Colon (tissue), 2 donors: ENCODE measurements around the gene ID4.

Experiments used
- FAIRE-seq: peaks from 2 replicates; lab custom pipeline; 2012; peaks lifted over from hg19 to GRCh38; lab: Jason Lieb, UNC
- donor health status: control.
- donor health status: control.

Gene ID4

GRCh38 chr6:19836799-19837510, at the start of gene ID4:
ID4 (plus strand) TSS chr6:19837370; CDS start chr6:19837755, 385 bp downstream.
- no peak for FAIRE-seq

GRCh38 chr6:19788686-19789085, 48.5 kb upstream of the ID4 start:
- no peak for FAIRE-seq

GRCh38 chr6:19789100-19789803, 47.9 kb upstream of the ID4 start:
- FAIRE-seq: no peak

GRCh38 chr6:19791267-19791666, 45.9 kb upstream of the ID4 start:
- no peak for FAIRE-seq

- FAIRE-seq: no peak
Measured at GRCh38 chr6:19795211-19795610, 42.0 kb upstream of the ID4 start.

- FAIRE-seq: no peak
Measured at GRCh38 chr6:19796452-19796851, 40.7 kb upstream of the ID4 start.

- peak; percentile 77 for FAIRE-seq
Measured at GRCh38 chr6:19798362-19798761, 38.8 kb upstream of the ID4 start.

GRCh38 chr6:19802656-19803055, 34.5 kb upstream of the ID4 start:
- no peak for FAIRE-seq

- FAIRE-seq: no peak
Measured at GRCh38 chr6:19803331-19804204, 33.6 kb upstream of the ID4 start.

GRCh38 chr6:19804205-19805128, 32.7 kb upstream of the ID4 start:
- FAIRE-seq: no peak

- no peak for FAIRE-seq
Measured at GRCh38 chr6:19805129-19805481, 32.1 kb upstream of the ID4 start.

GRCh38 chr6:19806971-19807396, 30.2 kb upstream of the ID4 start:
- no peak for FAIRE-seq

GRCh38 chr6:19811397-19812079, 25.6 kb upstream of the ID4 start:
- no peak for FAIRE-seq

- FAIRE-seq: no peak
Measured at GRCh38 chr6:19812512-19813119, 24.6 kb upstream of the ID4 start.

- no peak for FAIRE-seq
Measured at GRCh38 chr6:19818805-19819204, 18.4 kb upstream of the ID4 start.

GRCh38 chr6:19824058-19824807, 12.9 kb upstream of the ID4 start:
- no peak for FAIRE-seq

GRCh38 chr6:19827247-19827646, 9.9 kb upstream of the ID4 start:
- no peak for FAIRE-seq

GRCh38 chr6:19827903-19828302, 9.3 kb upstream of the ID4 start:
- FAIRE-seq: no peak

GRCh38 chr6:19830171-19830570, 7.0 kb upstream of the ID4 start:
- no peak for FAIRE-seq

GRCh38 chr6:19831358-19831757, 5.8 kb upstream of the ID4 start:
- no peak for FAIRE-seq
